CD4-positive, alpha-beta T cell treated with Interleukin-21 for 1 hour (primary cell): ENCODE results near the gene ATN1.
"Not testable (repeated sequence)": the region's sequence is repeated elsewhere in the genome, so short reads cannot be mapped to it uniquely, and the experiment has no call there.

Experiments
- DNase-seq: peaks from one replicate; pipeline ENCODE4 v3.0.0-alpha.2; 2020

Gene ATN1

GRCh38 chr12:6904280-6905276 is 23.2 kb upstream of the ATN1 start, which contains the start of gene LRRC23:
LRRC23 (plus strand) TSS chr12:6904822; CDS start chr12:6905634, 812 bp downstream.
- DNase-seq = peak; percentile 99

DNA sequence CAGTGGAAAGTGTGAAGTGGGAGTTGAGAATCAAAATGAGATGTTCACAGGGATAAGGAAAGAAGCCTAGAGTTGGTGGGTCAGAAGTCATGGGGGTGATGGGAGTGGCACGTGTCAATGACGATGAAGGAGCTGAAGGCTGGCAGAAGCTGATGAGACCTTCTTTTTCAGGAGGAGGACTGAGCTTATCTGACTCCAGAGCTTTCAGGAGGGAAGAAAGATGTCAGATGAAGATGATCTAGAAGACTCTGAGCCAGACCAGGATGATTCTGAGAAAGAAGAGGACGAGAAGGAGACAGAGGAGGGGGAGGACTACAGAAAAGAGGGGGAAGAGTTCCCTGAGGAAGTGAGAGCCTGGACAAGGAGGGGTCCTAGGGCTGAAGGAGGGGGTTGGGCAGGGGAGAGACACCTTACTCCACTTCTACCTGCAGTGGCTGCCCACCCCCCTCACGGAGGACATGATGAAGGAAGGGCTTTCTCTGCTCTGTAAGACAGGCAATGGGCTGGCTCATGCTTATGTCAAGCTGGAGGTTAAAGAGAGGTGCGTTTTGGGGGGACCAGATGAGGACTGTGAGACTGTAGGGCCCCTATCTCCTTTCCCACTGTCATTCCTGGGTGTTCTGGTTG is 22.2 kb upstream of the ATN1 start:
- DNase-seq = no peak

GRCh38 chr12:6908141-6908540 is 19.6 kb upstream of the ATN1 start:
- DNase-seq = not testable (repeated sequence)

GRCh38 chr12:6909421-6910145 is 18.2 kb upstream of the ATN1 start:
- DNase-seq = no peak

GRCh38 chr12:6912164-6912935 is 15.4 kb upstream of the ATN1 start:
- DNase-seq = no peak

- peak; percentile 87 for DNase-seq
These were observed 13.4 kb upstream of the ATN1 start, which contains the start of gene ENO2 for GRCh38 chr12:6914246-6914946. ENO2 (plus strand) TSS chr12:6914580; CDS start chr12:6915833, 1,253 bp downstream.

GRCh38 chr12:6914947-6915788 is 12.6 kb upstream of the ATN1 start:
- no peak for DNase-seq

- DNase-seq = no peak
These were observed 11.9 kb upstream of the ATN1 start for GRCh38 chr12:6915789-6916285.

DNA sequence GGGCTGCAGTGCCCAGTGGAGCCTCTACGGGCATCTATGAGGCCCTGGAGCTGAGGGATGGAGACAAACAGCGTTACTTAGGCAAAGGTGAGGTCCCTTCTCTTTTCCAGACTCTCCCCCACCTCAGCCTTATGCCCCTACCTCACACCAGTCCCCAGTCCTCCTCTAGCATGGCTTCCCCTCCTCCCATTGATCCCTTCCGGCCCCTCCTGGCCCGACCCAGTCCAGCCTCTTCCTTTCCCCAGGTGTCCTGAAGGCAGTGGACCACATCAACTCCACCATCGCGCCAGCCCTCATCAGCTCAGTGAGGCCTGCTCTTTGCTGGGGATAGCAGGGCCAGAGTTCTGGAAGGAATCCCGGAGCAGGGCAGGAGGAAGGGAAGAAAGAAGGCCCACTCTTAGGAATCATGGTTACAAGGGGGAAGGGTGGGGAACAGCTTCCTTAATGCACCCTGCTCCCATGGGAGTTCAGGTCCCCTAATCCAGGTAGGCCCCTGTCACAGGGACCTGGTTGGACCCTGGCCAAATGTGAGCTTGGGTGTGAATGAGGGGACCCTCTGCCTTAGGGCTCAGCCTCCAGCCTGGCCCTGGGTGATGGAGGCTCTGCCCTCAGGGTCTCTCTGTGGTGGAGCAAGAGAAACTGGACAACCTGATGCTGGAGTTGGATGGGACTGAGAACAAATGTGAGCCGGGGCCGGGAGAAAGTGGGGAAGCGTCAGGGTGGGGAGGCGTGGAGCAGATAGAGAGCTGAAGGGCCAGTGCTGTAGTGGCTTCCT is 11.1 kb upstream of the ATN1 start:
- no peak for DNase-seq

- no peak for DNase-seq
These were observed 10.1 kb upstream of the ATN1 start for GRCh38 chr12:6917491-6918231.

GRCh38 chr12:6919588-6919987 is 8.2 kb upstream of the ATN1 start:
- DNase-seq = no peak

- no peak for DNase-seq
These were observed 6.2 kb upstream of the ATN1 start for GRCh38 chr12:6921539-6921938.

DNA sequence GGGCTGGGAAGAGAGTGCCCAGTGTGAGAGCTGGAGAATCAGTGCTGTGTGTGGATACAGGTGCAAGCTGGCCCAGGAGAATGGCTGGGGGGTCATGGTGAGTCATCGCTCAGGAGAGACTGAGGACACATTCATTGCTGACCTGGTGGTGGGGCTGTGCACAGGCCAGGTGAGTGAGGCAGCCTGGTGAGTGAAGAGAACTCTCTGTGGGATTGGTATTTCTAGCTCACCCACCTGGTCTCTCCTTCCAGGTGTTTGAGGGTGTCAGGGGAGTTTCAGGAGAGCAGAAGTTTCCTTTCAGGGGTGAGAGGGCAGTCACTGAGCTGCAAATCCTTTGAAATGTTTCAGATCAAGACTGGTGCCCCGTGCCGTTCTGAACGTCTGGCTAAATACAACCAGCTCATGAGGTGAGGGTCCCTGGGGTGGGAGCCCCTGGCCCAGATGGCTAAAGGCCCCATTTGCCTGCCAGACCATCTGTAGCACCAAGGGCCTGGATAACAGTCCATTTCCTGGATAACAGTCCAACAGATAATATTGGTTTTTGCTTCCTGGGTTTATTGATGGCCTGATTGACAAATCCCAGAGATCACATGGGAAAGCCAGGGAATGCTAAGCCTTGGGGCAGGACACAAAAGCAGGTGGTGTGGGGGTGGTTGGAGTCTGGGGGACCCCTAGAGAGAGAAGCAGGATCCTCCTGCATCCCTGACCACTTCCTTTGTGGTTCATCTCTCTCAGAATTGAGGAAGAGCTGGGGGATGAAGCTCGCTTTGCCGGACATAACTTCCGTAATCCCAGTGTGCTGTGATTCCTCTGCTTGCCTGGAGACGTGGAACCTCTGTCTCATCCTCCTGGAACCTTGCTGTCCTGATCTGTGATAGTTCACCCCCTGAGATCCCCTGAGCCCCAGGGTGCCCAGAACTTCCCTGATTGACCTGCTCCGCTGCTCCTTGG is 5.5 kb upstream of the ATN1 start:
- no peak for DNase-seq

DNA sequence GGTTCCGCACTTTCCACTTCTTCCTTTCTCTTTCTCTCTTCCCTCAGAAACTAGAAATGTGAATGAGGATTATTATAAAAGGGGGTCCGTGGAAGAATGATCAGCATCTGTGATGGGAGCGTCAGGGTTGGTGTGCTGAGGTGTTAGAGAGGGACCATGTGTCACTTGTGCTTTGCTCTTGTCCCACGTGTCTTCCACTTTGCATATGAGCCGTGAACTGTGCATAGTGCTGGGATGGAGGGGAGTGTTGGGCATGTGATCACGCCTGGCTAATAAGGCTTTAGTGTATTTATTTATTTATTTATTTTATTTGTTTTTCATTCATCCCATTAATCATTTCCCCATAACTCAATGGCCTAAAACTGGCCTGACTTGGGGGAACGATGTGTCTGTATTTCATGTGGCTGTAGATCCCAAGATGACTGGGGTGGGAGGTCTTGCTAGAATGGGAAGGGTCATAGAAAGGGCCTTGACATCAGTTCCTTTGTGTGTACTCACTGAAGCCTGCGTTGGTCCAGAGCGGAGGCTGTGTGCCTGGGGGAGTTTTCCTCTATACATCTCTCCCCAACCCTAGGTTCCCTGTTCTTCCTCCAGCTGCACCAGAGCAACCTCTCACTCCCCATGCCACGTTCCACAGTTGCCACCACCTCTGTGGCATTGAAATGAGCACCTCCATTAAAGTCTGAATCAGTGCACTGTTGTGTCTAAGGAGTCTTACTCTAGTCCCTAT is 4.6 kb upstream of the ATN1 start:
- DNase-seq = no peak

DNA sequence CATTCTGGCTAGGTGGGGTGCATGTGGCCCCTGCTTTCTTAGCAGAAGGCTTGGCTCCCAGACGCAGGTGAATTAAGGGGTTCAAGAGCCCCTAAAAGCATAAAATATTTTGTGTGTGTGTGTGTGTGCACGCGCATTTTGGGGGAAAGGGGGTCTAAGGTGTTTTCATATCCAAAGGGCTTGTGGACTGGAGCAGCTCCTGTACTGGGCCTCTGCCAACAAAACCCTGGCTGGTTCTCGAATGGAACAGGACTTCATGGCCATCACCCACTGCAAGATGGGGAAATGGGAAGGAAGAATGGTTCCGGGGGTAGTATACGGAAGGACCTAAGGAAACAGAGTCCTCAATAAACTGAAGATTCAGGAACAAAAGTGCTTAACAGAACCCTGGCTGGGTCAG is 3.9 kb upstream of the ATN1 start:
- DNase-seq = no peak

- no peak for DNase-seq
These were observed 2.6 kb upstream of the ATN1 start for GRCh38 chr12:6925239-6925539.

DNA sequence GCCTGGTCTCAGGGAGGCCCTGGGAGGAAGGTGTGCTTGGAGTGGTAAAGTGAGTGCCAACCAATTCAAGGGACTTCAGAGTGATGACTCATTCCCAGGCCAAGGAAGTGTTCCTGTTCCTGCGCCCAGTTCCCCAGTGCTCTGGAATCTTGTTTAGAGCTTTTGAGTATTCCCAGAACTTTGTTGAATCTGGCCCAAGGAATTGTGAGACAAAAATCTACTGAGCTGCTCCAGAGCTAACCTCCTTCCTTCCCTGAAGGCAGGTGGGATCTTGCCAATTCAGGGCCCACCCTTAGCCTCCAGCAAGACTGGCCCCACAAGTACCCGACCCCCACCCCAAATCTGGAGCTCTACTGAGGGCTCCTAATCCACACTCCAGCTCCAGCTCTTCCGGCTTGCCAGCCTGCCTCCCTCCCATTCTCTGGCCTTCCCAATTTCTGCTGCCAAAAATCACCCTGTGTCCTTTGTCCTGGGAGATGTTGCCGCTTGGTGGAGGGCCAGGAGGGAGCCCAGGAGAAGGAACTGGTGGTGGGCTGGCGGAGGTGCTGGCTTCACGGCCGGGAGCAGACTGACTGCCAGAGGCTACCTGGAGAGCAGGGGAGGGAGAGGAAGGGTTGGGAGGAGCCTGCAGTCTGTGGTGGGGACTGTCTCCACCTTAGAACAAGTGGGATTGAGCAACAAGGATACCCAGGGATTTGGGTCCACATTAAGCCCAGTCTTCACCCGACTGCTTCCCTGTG is 2.0 kb upstream of the ATN1 start:
- DNase-seq = no peak
